ENCODE measurements around the gene CACNA1F. TPM values are rescaled to one million over a fixed set of nuclear protein-coding genes. Genes with fewer than 3 reads are reported as not detected.

CACNA1F gene
- total RNA-seq, 1 experiment from 2014 or later = not detected

- intact Hi-C loops (cut with micrococcal nuclease; ENCODE audit: unreplicated experiment) = no loop called here
- Histone ChIP-seq H3K9me2 (ENCODE audit: insufficient read depth) (no peaks in the 10 kb centered on the region), H3K4me2 (no peak overlapping the region), H3K4me3 (no peak overlapping the region), H3K27ac (no peak overlapping the region), H2AFZ (no peak overlapping the region), H3K9me3 (ENCODE audit: insufficient read depth, low read depth) (no peaks in the 10 kb centered on the region), H3K27me3 (ENCODE audit: insufficient read depth, low read depth) (no peaks in the 10 kb centered on the region), H4K20me1 (ENCODE audit: insufficient read depth) (no peaks in the 10 kb centered on the region), H3K4me1 (replicated peaks; ENCODE audit: insufficient read depth) (no peaks in the 10 kb centered on the region), H3K36me3 (ENCODE audit: low read depth) (no peaks in the 10 kb centered on the region), H3F3A (ENCODE audit: insufficient read depth, low read depth) (no peaks in the 10 kb centered on the region), H3K79me2 (ENCODE audit: low read depth) (no peaks in the 10 kb centered on the region)
- TF ChIP-seq EZH2 (IDR thresholded peaks at IDR 0.05; ENCODE audit: low read depth) (no peak), CTCF (conservative IDR thresholded peaks at IDR 0.05) (no peak)
- no TSS peak for BruUV-seq (replicated peaks)
- ChIA-PET POLR2A (ENCODE audit: unreplicated experiment) (no interaction called here), CTCF (no interaction called here)
- DNase-seq = no peak
These were observed 13.0 kb downstream of the CACNA1F start for GRCh38 chrX:49220100-49220499.

GRCh38 chrX:49214996-49215526, 18.1 kb downstream of the CACNA1F start:
- no peaks in the 10 kb centered on the region for H3K9me3 ChIP-seq (ENCODE audit: insufficient read depth, low read depth)
- H2AFZ ChIP-seq = no peak overlapping the region
- ChIA-PET CTCF (no interaction called here), POLR2A (ENCODE audit: unreplicated experiment) (no interaction called here)
- H3F3A ChIP-seq (ENCODE audit: insufficient read depth, low read depth) = no peaks in the 10 kb centered on the region
- intact Hi-C loops (cut with micrococcal nuclease; ENCODE audit: unreplicated experiment) = no loop called here
- no peak overlapping the region for H3K4me2 ChIP-seq
- H4K20me1 ChIP-seq (ENCODE audit: insufficient read depth) = no peaks in the 10 kb centered on the region
- H3K79me2 ChIP-seq (ENCODE audit: low read depth) = no peaks in the 10 kb centered on the region
- no peak overlapping the region for H3K4me3 ChIP-seq
- TF ChIP-seq EZH2 (IDR thresholded peaks at IDR 0.05; ENCODE audit: low read depth) (no peak), CTCF (conservative IDR thresholded peaks at IDR 0.05) (no peak)
- no peak for DNase-seq
- H3K27me3 ChIP-seq (ENCODE audit: insufficient read depth, low read depth) = peaks cover 3% of the 10 kb centered on the region; the same call in 1 of the 2 replicates
- H3K4me1 ChIP-seq (replicated peaks; ENCODE audit: insufficient read depth) = no peaks in the 10 kb centered on the region
- no TSS peak for BruUV-seq (replicated peaks)
- H3K36me3 ChIP-seq (ENCODE audit: low read depth) = no peaks in the 10 kb centered on the region
- no peak overlapping the region for H3K27ac ChIP-seq
- H3K9me2 ChIP-seq (ENCODE audit: insufficient read depth) = no peaks in the 10 kb centered on the region

- no peaks in the 10 kb centered on the region for H3F3A ChIP-seq (ENCODE audit: insufficient read depth, low read depth)
- H3K27ac ChIP-seq = no peak overlapping the region
- H3K36me3 ChIP-seq (ENCODE audit: low read depth) = no peaks in the 10 kb centered on the region
- H3K4me2 ChIP-seq = no peak overlapping the region
- no peaks in the 10 kb centered on the region for H3K4me1 ChIP-seq (replicated peaks; ENCODE audit: insufficient read depth)
- intact Hi-C loops (cut with micrococcal nuclease; ENCODE audit: unreplicated experiment) = no loop called here
- no TSS peak for BruUV-seq (replicated peaks)
- ChIA-PET POLR2A (ENCODE audit: unreplicated experiment) (no interaction called here), CTCF (no interaction called here)
- H4K20me1 ChIP-seq (ENCODE audit: insufficient read depth) = no peaks in the 10 kb centered on the region
- H3K79me2 ChIP-seq (ENCODE audit: low read depth) = no peaks in the 10 kb centered on the region
- H3K9me3 ChIP-seq (ENCODE audit: insufficient read depth, low read depth) = no peaks in the 10 kb centered on the region
- DNase-seq = no peak
- no peaks in the 10 kb centered on the region for H3K9me2 ChIP-seq (ENCODE audit: insufficient read depth)
- peaks cover 3% of the 10 kb centered on the region; the same call in 1 of the 2 replicates for H3K27me3 ChIP-seq (ENCODE audit: insufficient read depth, low read depth)
- H3K4me3 ChIP-seq = no peak overlapping the region
- H2AFZ ChIP-seq = no peak overlapping the region
- TF ChIP-seq CTCF (conservative IDR thresholded peaks at IDR 0.05) (no peak), EZH2 (IDR thresholded peaks at IDR 0.05; ENCODE audit: low read depth) (no peak)
These were observed 18.7 kb downstream of the CACNA1F start for GRCh38 chrX:49214416-49214815.
